B cell (primary cell): Measurements from ENCODE around the gene PIWIL4.

ENCODE experiments used
- EZH2 ChIP-seq: IDR thresholded peaks from 2 replicates; pipeline ENCODE4 v1.6.1; 2012; ENCODE audit warnings: borderline replicate concordance, low read depth, mild to moderate bottlenecking, moderate library complexity, low read length; ENCODE audit not compliant: insufficient read depth, poor library complexity, severe bottlenecking
- TF ChIP-seq, protein P1 (sequence below): fragments of 200-600 bp; IDR thresholded peaks from one replicate; pipeline ENCODE4 v1.8.0; 2022; ENCODE audit warnings: antibody characterized with exemption, mild to moderate bottlenecking

DNA sequence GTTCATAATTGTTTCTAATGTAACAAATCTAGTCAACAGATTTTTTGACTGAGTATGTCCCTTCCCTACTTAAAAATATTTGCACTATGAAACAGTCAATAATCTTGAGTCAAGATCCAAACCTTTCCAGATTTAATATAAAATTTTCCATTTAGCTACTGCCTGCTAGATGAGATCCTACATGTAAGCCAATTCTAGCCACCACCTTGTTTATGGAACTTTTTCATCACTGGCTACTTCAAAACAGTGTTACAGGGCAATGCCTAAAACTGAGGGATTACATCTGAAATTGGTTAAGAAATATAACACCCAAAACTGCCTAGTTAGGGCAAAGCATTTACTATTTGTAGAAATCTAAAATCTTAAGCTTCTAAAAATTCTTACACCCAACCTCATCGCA, 34.0 kb upstream of the PIWIL4 start:
- TF ChIP-seq EZH2, result no peak
- TF ChIP-seq, protein P1, sequence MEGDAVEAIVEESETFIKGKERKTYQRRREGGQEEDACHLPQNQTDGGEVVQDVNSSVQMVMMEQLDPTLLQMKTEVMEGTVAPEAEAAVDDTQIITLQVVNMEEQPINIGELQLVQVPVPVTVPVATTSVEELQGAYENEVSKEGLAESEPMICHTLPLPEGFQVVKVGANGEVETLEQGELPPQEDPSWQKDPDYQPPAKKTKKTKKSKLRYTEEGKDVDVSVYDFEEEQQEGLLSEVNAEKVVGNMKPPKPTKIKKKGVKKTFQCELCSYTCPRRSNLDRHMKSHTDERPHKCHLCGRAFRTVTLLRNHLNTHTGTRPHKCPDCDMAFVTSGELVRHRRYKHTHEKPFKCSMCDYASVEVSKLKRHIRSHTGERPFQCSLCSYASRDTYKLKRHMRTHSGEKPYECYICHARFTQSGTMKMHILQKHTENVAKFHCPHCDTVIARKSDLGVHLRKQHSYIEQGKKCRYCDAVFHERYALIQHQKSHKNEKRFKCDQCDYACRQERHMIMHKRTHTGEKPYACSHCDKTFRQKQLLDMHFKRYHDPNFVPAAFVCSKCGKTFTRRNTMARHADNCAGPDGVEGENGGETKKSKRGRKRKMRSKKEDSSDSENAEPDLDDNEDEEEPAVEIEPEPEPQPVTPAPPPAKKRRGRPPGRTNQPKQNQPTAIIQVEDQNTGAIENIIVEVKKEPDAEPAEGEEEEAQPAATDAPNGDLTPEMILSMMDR, result no peak
